ENCODE data around the gene NOL7. TPM values are rescaled to one million over a fixed set of nuclear protein-coding genes. Genes with fewer than 3 reads are reported as not detected.

Gene NOL7
- total RNA-seq, 1 experiment from 2014 or later = 73.7 TPM

DNA sequence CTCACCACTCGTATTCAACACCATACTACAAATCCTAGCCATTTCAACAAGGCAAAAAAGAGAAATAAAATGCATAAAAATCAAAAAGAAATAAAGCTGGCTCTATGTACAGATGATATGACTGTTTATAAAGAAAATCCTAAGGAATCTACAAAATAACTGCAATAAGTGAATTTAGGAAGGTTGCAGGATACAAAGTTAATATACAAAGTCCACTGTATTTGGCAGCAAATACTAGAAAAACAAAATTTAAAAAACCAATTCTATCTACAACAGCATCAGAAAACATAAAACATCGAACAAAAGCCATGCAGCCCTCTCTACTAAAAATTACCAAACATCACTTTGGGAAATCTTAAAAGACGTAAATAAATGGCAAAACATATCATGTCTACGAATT lies 48.9 kb downstream of the NOL7 start:
- POLR2A ChIA-PET = interaction anchor here (1.3 kb wide), 1 partner anchor 89 kb away, joined by 3 read pairs; no protein-coding TSS in a partner anchor
- RAD21 ChIA-PET (ENCODE audit: low non-redundant PET in 1 of 2, low total read pairs in 2 of 2, uncharacterized antibody in 2 of 2, unreplicated experiment in 2 of 2) = no interaction called here
- Histone ChIP-seq H3K36me3 (ENCODE audit: control insufficient read depth in 1 of 2, insufficient read depth in 2 of 2, low read length in 2 of 2) (no peaks in the 10 kb centered on the region), H3K9me3 (ENCODE audit: control insufficient read depth in 1 of 2, insufficient read depth in 1 of 2, low read depth in 1 of 2, low read length in 2 of 2) (no peaks in the 10 kb centered on the region), H3K4me2 (ENCODE audit: low read length) (no peak overlapping the region), H3K4me3 (replicated peaks in 1 of 2; ENCODE audit: low read depth in 1 of 2, low read length in 2 of 2) (no peak overlapping the region), H4K20me1 (ENCODE audit: insufficient read depth) (peaks cover 5% of the 10 kb centered on the region; the same call in 1 of the 2 replicates), H3K4me1 (ENCODE audit: control insufficient read depth in 1 of 2, insufficient read depth in 2 of 2, low read length in 2 of 2) (peaks cover 0 to 5% of the 10 kb centered on the region in 2 experiments; a peak in 1 of 4 replicates), H3K79me2 (ENCODE audit: insufficient read depth, low read length) (peaks cover 100% of the 10 kb centered on the region), H3K9me2 (ENCODE audit: insufficient read depth) (no peaks in the 10 kb centered on the region), H3K27me3 (ENCODE audit: insufficient read depth, low read length) (no peaks in the 10 kb centered on the region), H3K27ac (ENCODE audit: low read depth, low read length) (no peak overlapping the region), H3K9ac (ENCODE audit: low read length) (no peak overlapping the region), H2AFZ (ENCODE audit: low read depth, low read length, poor library complexity, severe bottlenecking) (no peak overlapping the region)
- no peak for TF ChIP-seq EZH2 (IDR thresholded peaks at IDR 0.05)
- TF ChIP-seq EZH2phosphoT487 (IDR thresholded peaks at IDR 0.05; ENCODE audit: borderline replicate concordance) = no peak
- TF ChIP-seq, protein P1, sequence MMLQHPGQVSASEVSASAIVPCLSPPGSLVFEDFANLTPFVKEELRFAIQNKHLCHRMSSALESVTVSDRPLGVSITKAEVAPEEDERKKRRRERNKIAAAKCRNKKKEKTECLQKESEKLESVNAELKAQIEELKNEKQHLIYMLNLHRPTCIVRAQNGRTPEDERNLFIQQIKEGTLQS (IDR thresholded peaks at IDR 0.05) = no peak
- no peak for TF ChIP-seq JUND (IDR thresholded peaks at IDR 0.05)
- TF ChIP-seq SIN3A (IDR thresholded peaks at IDR 0.05; ENCODE audit: low read depth) = no peak
- no peak for TF ChIP-seq CBX3 (IDR thresholded peaks at IDR 0.05; ENCODE audit: low read depth)
- TF ChIP-seq FOSL1 (IDR thresholded peaks at IDR 0.05; ENCODE audit: low read depth) = no peak
- TF ChIP-seq SP1 (IDR thresholded peaks at IDR 0.05; ENCODE audit: low read depth) = no peak
- no peak for TF ChIP-seq RAD21 (IDR thresholded peaks at IDR 0.05; ENCODE audit: low read depth)
- TF ChIP-seq EGR1 (IDR thresholded peaks at IDR 0.05; ENCODE audit: low read depth) = no peak
- no peak for TF ChIP-seq YY1 (IDR thresholded peaks at IDR 0.05; ENCODE audit: extremely low read depth, insufficient replicate concordance, low read depth, low read length)
- TF ChIP-seq ZNF274 (IDR thresholded peaks at IDR 0.05; ENCODE audit: low read depth, low read length) = no peak
- no peak for TF ChIP-seq CEBPB (IDR thresholded peaks at IDR 0.05; ENCODE audit: low read depth)
- no peak for TF ChIP-seq SRF (IDR thresholded peaks at IDR 0.05; ENCODE audit: low read depth)
- TF ChIP-seq ZFX (IDR thresholded peaks at IDR 0.05) = no peak
- TF ChIP-seq, protein P2, sequence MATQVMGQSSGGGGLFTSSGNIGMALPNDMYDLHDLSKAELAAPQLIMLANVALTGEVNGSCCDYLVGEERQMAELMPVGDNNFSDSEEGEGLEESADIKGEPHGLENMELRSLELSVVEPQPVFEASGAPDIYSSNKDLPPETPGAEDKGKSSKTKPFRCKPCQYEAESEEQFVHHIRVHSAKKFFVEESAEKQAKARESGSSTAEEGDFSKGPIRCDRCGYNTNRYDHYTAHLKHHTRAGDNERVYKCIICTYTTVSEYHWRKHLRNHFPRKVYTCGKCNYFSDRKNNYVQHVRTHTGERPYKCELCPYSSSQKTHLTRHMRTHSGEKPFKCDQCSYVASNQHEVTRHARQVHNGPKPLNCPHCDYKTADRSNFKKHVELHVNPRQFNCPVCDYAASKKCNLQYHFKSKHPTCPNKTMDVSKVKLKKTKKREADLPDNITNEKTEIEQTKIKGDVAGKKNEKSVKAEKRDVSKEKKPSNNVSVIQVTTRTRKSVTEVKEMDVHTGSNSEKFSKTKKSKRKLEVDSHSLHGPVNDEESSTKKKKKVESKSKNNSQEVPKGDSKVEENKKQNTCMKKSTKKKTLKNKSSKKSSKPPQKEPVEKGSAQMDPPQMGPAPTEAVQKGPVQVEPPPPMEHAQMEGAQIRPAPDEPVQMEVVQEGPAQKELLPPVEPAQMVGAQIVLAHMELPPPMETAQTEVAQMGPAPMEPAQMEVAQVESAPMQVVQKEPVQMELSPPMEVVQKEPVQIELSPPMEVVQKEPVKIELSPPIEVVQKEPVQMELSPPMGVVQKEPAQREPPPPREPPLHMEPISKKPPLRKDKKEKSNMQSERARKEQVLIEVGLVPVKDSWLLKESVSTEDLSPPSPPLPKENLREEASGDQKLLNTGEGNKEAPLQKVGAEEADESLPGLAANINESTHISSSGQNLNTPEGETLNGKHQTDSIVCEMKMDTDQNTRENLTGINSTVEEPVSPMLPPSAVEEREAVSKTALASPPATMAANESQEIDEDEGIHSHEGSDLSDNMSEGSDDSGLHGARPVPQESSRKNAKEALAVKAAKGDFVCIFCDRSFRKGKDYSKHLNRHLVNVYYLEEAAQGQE (IDR thresholded peaks at IDR 0.05; ENCODE audit: low read depth) = no peak
- BruUV-seq (replicated peaks) = no TSS peak
- CTCF ChIA-PET = no interaction called here
- intact Hi-C loops (cut with micrococcal nuclease) = no loop called here
- ATAC-seq (no peak), DNase-seq (ENCODE audit: low read depth, low spot score) (no peak)
